Small intestine (tissue), 7 donors: ENCODE data around the gene IDUA. TPM values are rescaled to one million over a fixed set of nuclear protein-coding genes. Genes with fewer than 3 reads are reported as not detected.
"Not testable (repeated sequence)": the region's sequence is repeated elsewhere in the genome, so short reads cannot be mapped to it uniquely, and the experiment has no call there.

Experiments used
- DNase-seq, 2 donors: peaks; one replicate each; pipeline versions ENCODE4 v3.0.0 to v3.0.0-alpha.2; 2013
- FAIRE-seq: peaks from 2 replicates; lab custom pipeline; 2012; peaks lifted over from hg19 to GRCh38; lab: Jason Lieb, UNC
- H3K27ac ChIP-seq, 3 donors: one replicate each; pipeline ENCODE4 v1.5.1; 2013; ENCODE audit warnings: low read length in 2 of 3, mild to moderate bottlenecking in 2 of 3, control low read depth in 1 of 3, inconsistent platforms in 1 of 3, low read depth in 1 of 3, moderate library complexity in 1 of 3
- H3K27me3 ChIP-seq, 3 donors: one replicate each; pipeline ENCODE4 v1.6.1; 2013; ENCODE audit warnings: low read length in 3 of 3, inconsistent platforms in 1 of 3; ENCODE audit not compliant: control insufficient read depth in 3 of 3, insufficient read depth in 3 of 3
- H3K36me3 ChIP-seq, 3 donors: one replicate each; pipeline ENCODE4 v1.6.1; 2013; ENCODE audit warnings: low read length in 3 of 3, inconsistent platforms in 1 of 3, low read depth in 1 of 3, mild to moderate bottlenecking in 1 of 3, moderate library complexity in 1 of 3; ENCODE audit not compliant: control insufficient read depth in 3 of 3, insufficient read depth in 2 of 3
- H3K4me1 ChIP-seq, 3 donors: one replicate each; pipeline ENCODE4 v1.6.1; 2013; ENCODE audit warnings: low read length in 2 of 3, inconsistent platforms in 1 of 3, low read depth in 1 of 3, mild to moderate bottlenecking in 1 of 3, moderate library complexity in 1 of 3; ENCODE audit not compliant: control insufficient read depth in 3 of 3, insufficient read depth in 2 of 3
- H3K4me3 ChIP-seq, 3 donors: one replicate each; pipeline ENCODE4 v1.5.1; 2013; ENCODE audit warnings: low read length in 3 of 3, control low read depth in 1 of 3, inconsistent platforms in 1 of 3, low read depth in 1 of 3, mild to moderate bottlenecking in 1 of 3, moderate library complexity in 1 of 3
- H3K9me3 ChIP-seq, 2 donors: one replicate each; pipeline ENCODE4 v1.6.1; 2013; ENCODE audit warnings: low read depth in 1 of 2, low read length in 1 of 2; ENCODE audit not compliant: control insufficient read depth in 2 of 2, insufficient read depth in 1 of 2
- WGBS, 3 donors: extraction: QIAGEN DNeasy Blood & Tissue Kit; methylation state at CpG; one replicate each; pipeline ENCODE4 v1.1.7; 2013; 5-methylcytosine and 5-hydroxymethylcytosine counted together
- polyA plus RNA-seq, 4 donors: library from polyadenylated mRNA; stranded (reverse) in 3 of 4; unstranded in 1 of 4; fragments of 200-250 nt in 3 of 4; fragments of 120-200 nt in 1 of 4; gene quantifications; one replicate each; pipeline versions ENCODE4 v1.2.1 to v1.2.3, GENCODE V29; 2013
- donor health status: healthy with polysubstance abuse.
- donor health status: control.
- donor health status: control.
- donor health status: Bipolar disorder and iron deficiency.
- donor health status: healthy.

The IDUA gene
- polyA plus RNA-seq, 4 donors = 10.8 to 20.9 (median 13.1) TPM

DNA sequence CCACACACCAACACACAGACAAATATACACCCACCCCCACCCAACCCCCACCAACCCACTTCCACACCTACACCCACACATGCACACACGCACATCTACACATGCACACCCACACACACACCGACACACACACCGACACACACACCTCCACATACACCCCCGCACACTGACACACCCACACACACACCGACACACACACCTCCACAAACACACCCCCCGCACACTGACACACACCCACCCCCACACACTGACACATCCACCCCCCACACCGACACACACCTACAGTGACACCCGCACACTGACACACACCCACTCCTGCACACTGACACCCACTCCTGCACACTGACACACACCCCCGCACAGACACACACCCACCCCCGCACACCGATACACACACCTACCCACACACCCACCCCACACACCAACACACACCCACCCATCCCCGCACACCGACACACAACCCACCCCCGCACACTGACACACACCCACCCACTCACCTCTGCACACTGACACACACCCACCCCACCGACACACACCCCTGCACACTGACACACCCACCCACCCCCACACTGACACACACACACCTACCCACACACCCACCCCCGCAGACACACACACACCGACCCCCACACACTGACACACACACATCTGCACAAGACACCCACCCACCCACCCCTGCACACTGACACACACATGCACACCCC lies 55.7 kb downstream of the IDUA start:
- FAIRE-seq (no peak), DNase-seq (no peak)
- H3K36me3 ChIP-seq = no peaks in the 10 kb centered on the region
- WGBS, 3 donors = 79 to 91% (median 79%) methylated on average over 15 to 17 of the region's 17 CpGs
- H3K4me1 ChIP-seq = peaks cover 0 to 4% (median 3%) of the 10 kb centered on the region in 3 donors
- H3K27ac ChIP-seq = no peak overlapping the region
- H3K9me3 ChIP-seq = no peaks in the 10 kb centered on the region
- no peak overlapping the region for H3K4me3 ChIP-seq
- peaks cover 2 to 39% (median 3%) of the 10 kb centered on the region in 3 donors for H3K27me3 ChIP-seq

DNA sequence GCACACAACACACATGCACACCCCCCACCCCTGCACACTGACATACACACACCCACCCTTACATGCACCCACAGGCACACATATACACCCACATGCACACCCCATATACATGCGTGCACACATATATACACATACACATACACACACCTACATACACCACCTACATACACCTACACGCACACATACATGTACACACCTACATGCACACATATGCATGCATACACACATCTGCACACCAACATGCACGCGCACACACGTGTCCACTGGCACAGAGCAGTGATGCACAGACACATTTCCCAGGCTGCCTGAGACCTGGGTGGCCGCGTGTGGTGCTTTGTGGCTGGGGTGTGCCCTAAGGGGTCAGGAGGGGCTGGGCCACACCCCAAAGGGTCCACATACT lies 56.3 kb downstream of the IDUA start:
- H3K4me3 ChIP-seq = no peak overlapping the region
- 41 to 63% (median 52%) methylated on average over 7 of the region's 7 CpGs for WGBS, 3 donors
- DNase-seq = no peak
- no peak for FAIRE-seq
- peaks cover 0 to 4% (median 3%) of the 10 kb centered on the region in 3 donors for H3K4me1 ChIP-seq
- H3K27me3 ChIP-seq = peaks cover 2 to 44% (median 3%) of the 10 kb centered on the region in 3 donors
- no peaks in the 10 kb centered on the region for H3K36me3 ChIP-seq
- no peaks in the 10 kb centered on the region for H3K9me3 ChIP-seq
- no peak overlapping the region for H3K27ac ChIP-seq

DNA sequence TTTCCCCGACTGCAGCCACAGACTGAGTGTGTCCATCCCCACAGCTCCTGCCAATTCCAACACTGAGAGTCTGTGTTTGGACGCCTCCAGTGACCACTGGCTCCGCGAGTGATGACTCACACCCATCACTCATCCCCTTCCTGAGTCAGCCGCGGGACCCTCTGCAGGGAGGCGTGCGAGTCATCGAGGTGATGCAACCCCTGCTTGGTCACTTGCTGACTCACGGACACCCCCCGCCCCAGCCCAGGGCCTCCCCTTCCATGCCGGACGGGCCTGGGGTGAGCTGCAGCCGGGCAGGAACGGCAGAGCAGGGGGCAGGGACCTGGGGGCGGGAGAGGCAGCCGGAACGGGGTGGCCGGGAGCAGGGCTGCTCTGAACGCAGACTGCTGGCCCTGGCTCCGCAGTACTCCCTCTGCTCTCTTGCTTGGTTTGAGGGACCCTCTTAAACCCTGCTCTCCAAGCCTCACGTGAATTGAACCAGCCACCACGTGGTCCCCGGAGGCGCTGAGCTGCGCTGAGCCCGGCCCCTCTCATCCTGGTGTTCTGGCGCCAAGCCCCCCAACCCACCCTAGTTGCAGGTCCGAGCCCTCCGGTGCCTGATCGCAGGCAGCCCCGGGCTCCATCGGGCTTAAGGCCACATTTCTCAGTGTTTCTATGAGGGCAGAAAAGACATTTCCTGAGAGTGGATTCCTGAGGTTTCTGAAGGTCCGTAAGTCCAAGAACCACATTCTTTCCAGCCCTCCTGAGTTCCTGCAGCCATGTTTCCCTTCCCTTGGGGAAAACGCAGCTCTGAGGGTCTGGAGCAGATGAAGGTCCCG lies 57.0 kb downstream of the IDUA start:
- H3K9me3 ChIP-seq = no peaks in the 10 kb centered on the region
- H3K27me3 ChIP-seq = peaks cover 2 to 50% (median 3%) of the 10 kb centered on the region in 3 donors
- H3K27ac ChIP-seq = peak overlapping the region in 1 of 3 donors; percentile 14
- no peak for FAIRE-seq
- peak in 1 of 2 donors; percentile 35 for DNase-seq
- no peaks in the 10 kb centered on the region for H3K36me3 ChIP-seq
- WGBS, 3 donors = 27 to 34% (median 33%) methylated on average over 33 to 36 of the region's 36 CpGs
- H3K4me1 ChIP-seq = peaks cover 0 to 4% (median 3%) of the 10 kb centered on the region in 3 donors
- no peak overlapping the region for H3K4me3 ChIP-seq

DNA sequence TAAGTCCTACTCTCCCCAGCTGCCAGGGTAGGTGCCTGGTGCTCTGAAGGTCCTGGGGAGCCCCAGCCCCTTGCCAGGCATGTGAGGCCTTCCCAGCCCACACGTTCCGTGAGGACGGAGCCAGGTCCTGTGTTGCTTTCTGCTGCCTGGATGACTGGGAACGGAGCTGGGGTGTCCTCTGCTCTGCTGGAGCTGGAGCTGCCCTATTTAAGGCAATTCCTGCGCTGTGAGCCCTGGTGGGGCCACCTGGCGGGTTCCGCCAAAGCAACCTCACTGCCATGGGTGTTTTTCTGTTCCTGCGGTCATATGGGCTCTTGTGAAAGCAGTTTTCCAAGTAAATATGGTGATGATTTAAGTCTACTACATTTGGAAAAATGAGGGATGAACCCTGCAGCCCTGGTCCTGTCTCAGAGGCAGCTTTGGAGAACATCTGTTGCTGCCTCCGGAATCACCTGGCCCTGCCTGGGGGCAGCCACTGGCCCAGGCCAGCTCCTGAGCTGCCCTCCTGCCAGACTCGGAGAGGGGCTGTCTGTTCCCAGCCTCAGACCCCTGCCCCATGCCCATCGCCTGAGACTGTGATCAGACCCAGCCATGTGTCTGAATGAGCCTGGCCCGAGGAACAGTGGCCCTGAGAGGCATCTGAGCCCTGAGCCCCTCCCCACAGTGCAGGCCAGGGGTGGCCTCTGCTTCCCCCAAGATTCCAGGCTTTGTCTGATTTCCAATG lies 57.8 kb downstream of the IDUA start:
- FAIRE-seq (no peak), DNase-seq (no peak)
- no peaks in the 10 kb centered on the region for H3K9me3 ChIP-seq
- H3K27ac ChIP-seq = no peak overlapping the region
- no peaks in the 10 kb centered on the region for H3K36me3 ChIP-seq
- H3K4me3 ChIP-seq = no peak overlapping the region
- peaks cover 0 to 4% (median 3%) of the 10 kb centered on the region in 3 donors for H3K4me1 ChIP-seq
- WGBS, 3 donors = 85 to 87% (median 87%) methylated on average over 12 of the region's 12 CpGs
- H3K27me3 ChIP-seq = peaks cover 2 to 53% (median 3%) of the 10 kb centered on the region in 3 donors

DNA sequence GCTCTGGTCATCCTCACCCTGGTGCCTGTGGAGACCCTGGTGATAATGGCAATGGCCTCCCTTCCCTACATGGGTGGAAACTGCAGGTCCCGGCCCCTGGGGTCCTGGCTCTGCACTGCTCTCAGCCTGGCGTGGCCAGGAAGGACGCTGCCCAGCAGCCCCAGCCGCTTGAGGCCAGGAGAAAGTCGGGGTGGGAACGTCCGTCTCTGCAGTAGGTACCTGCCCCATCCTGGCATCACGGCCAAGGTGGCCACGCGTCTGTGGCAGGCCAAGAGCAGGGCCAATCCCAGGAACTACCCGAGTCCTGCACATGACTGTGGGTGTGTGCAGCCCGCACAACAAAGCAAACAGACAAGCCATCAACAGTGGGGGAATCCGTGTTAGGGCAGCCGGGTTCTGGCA lies 58.4 kb downstream of the IDUA start:
- FAIRE-seq (no peak), DNase-seq (no peak)
- Histone ChIP-seq H3K4me1 (peaks cover 0 to 3% (median 0%) of the 10 kb centered on the region in 3 donors), H3K27me3 (peaks cover 2 to 55% (median 3%) of the 10 kb centered on the region in 3 donors), H3K36me3 (no peaks in the 10 kb centered on the region), H3K9me3 (no peaks in the 10 kb centered on the region), H3K4me3 (no peak overlapping the region), H3K27ac (no peak overlapping the region)
- 57 to 79% (median 65%) methylated on average over 14 of the region's 14 CpGs for WGBS, 3 donors

DNA sequence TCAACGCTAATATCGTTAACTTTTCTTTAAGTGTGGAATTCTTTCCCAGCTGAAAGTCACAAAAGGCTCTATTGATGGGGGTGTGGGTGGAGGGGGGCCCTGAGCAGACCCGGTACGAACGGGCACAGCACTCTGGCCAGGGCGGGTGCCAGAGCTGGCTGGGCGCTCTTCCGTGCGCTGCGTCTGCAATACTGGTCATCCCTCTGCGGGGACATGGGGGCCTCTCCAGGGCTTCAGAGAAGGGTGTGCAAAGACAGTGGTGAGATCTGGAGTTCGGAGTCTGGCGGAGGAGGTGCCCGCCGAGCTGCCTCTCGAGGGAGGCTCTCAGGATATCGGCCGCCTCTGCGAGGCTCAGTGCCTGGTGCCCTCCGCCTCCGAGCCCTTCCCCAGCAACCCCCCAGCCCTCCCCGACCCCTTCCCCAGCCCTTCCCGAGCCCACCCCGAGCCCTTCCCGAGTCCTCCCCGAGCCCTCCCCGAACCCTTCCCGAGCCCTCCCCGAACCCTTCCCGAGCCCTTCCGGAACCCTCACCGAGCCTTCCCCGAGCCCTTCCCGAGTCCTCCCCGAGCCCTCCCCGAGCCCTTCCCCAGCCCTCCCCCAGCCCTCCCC lies 58.9 kb downstream of the IDUA start:
- Histone ChIP-seq H3K27ac (no peak overlapping the region), H3K27me3 (peaks cover 2 to 60% (median 3%) of the 10 kb centered on the region in 3 donors), H3K9me3 (peaks cover 0 to 2% of the 10 kb centered on the region in 2 donors), H3K4me3 (no peak overlapping the region), H3K4me1 (peaks cover 0 to 3% (median under 1%) of the 10 kb centered on the region in 3 donors), H3K36me3 (no peaks in the 10 kb centered on the region)
- DNase-seq (no peak), FAIRE-seq (no peak)
- WGBS, 3 donors = 72 to 83% (median 81%) methylated on average over 24 to 36 of the region's 36 CpGs

DNA sequence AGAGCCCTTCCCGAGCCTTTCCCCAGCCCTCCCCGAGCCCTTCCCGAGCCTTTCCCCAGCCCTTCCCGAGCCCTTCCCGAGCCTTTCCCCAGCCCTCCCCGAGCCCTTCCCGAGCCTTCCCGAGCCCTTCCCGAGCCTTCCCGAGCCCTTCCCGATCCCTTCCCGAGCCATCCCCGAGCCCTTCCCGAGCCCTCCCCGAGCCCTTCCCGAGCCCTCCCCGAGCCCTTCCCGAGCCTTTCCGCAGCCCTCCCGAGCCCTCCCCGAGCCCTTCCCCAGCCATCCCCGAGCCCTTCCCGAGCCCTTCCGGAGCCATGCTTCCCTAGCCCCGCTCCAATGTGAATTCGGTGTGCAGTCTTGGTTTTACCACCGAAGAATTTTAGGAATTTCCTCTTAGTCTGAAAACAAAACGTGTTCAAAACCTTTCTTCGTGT lies 59.8 kb downstream of the IDUA start:
- H3K4me1 ChIP-seq, H3K36me3 ChIP-seq, H3K27ac ChIP-seq, H3K4me3 ChIP-seq, FAIRE-seq, H3K9me3 ChIP-seq: not testable (repeated sequence)
- WGBS, 3 donors = 24 to 35% (median 25%) methylated on average over 29 of the region's 29 CpGs
- peak; percentile 83 to 87 for DNase-seq
- H3K27me3 ChIP-seq = peaks cover 2 to 63% (median 3%) of the 10 kb centered on the region in 3 donors
